Measurements from ENCODE around the gene DDX56. TPM values are rescaled to one million over a fixed set of nuclear protein-coding genes. Genes with fewer than 3 reads are reported as not detected.

Gene DDX56
- total RNA-seq, 1 experiment from 2014 or later = 147 TPM

DNA sequence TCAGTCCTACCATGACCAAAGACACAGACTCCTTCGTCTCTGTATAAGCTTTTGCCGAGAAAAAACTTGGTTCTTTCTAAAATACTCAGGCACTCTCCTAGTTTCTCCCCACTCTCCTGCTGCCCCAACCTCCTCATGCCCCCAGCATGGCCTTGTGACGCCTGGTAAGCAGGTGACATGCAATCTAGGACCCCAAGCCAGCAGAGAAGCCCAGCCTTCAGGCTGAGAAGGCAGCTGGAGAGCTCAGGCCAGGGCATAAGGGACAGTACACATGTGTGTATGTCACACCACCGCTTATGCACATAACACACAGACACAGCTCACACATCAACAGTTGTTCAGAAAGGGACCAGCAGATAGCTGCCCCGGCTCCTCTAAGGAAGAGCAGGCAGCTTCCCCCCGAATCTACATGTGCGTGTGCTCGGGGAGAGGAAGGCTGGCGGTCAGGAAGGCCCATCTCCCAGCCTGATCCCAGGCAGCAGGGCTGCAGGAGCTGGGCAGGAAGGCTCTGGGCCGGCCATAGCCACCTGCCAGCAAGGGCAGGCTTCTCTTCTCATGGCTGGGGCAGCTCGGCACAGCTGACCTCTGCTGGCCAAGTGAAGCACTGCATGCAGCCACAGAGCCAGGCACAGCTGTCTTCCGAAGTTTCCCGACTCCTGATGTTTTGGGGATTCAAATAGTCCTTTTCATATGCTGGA is 8.5 kb downstream of the DDX56 start:
- BruUV-seq (replicated peaks) = no TSS peak
- intact Hi-C loops (cut with micrococcal nuclease; ENCODE audit: unreplicated experiment) (loop anchor here (10.0 kb wide), 1 partner anchor 320 kb away; no protein-coding TSS in a partner anchor), in situ Hi-C loops (cut with HindIII; ENCODE audit: low pct_unique_long_range_greater_than_20kb, low sequenced_read_pairs) (no loop called here)
- ChIA-PET POLR2A (no interaction called here), CTCF (interaction anchor here (0.6 to 1.7 kb wide), 6 partner anchors 13 to 364 kb away, joined by 3 to 13 read pairs (median 4); partner anchors contain the start of gene YKT6)
- no peaks in the 10 kb centered on the region for H3K9me3 ChIP-seq (ENCODE audit: control insufficient read depth, insufficient read depth, low read depth, low read length)
- H3K4me3 ChIP-seq (ENCODE audit: low read depth in 2 of 2, low read length in 2 of 2) = no peak overlapping the region
- H3K36me3 ChIP-seq (ENCODE audit: control insufficient read depth, insufficient read depth, low read length) = peaks cover 12% of the 10 kb centered on the region; the same call in 1 of the 2 replicates
- TF ChIP-seq POLR2AphosphoS5 (IDR thresholded peaks at IDR 0.05; ENCODE audit: low read depth, low read length) (no peak), TCF7L2 (IDR thresholded peaks at IDR 0.05; ENCODE audit: low read depth, low read length) (no peak), CTCF (IDR thresholded peaks at IDR 0.05) (peak; percentile 99)
- peak; percentile 76 for ATAC-seq
- no peak overlapping the region for H3K27ac ChIP-seq (ENCODE audit: low read length)
- DNase-seq (ENCODE audit: low read depth, low spot score) = peak; percentile 48
- H3K27me3 ChIP-seq (ENCODE audit: control insufficient read depth, insufficient read depth, low read length) = no peaks in the 10 kb centered on the region
- H3K4me1 ChIP-seq (ENCODE audit: control insufficient read depth, insufficient read depth, low read length) = peaks cover 6% of the 10 kb centered on the region; the same call in 1 of the 2 replicates

GRCh38 chr7:44564606-44565005 is 9.1 kb downstream of the DDX56 start:
- peaks cover 6% of the 10 kb centered on the region; the same call in 1 of the 2 replicates for H3K4me1 ChIP-seq (ENCODE audit: control insufficient read depth, insufficient read depth, low read length)
- H3K27ac ChIP-seq (ENCODE audit: low read length) = no peak overlapping the region
- ChIA-PET CTCF (interaction anchor here (0.6 to 1.7 kb wide), 2 partner anchors 324 kb away, joined by 3 to 6 read pairs; no protein-coding TSS in a partner anchor), POLR2A (no interaction called here)
- DNase-seq (ENCODE audit: low read depth, low spot score) = no peak
- no TSS peak for BruUV-seq (replicated peaks)
- peaks cover 11% of the 10 kb centered on the region; the same call in 1 of the 2 replicates for H3K36me3 ChIP-seq (ENCODE audit: control insufficient read depth, insufficient read depth, low read length)
- no peaks in the 10 kb centered on the region for H3K9me3 ChIP-seq (ENCODE audit: control insufficient read depth, insufficient read depth, low read depth, low read length)
- no peak for TF ChIP-seq TCF7L2 (IDR thresholded peaks at IDR 0.05; ENCODE audit: low read depth, low read length)
- no peak for TF ChIP-seq SIN3A (IDR thresholded peaks at IDR 0.05; ENCODE audit: borderline replicate concordance, insufficient read depth, low read depth, low read length)
- TF ChIP-seq CTCF (IDR thresholded peaks at IDR 0.05) = no peak
- TF ChIP-seq REST (IDR thresholded peaks at IDR 0.05; ENCODE audit: insufficient read depth in 1 of 2, low read depth in 2 of 2, low read length in 1 of 2) = no peak
- peak; percentile 40; the same call in 1 of the 2 replicates for TF ChIP-seq POLR2AphosphoS5 (IDR thresholded peaks at IDR 0.05; ENCODE audit: low read depth, low read length)
- in situ Hi-C loops (cut with HindIII; ENCODE audit: low pct_unique_long_range_greater_than_20kb, low sequenced_read_pairs) = no loop called here
- H3K27me3 ChIP-seq (ENCODE audit: control insufficient read depth, insufficient read depth, low read length) = no peaks in the 10 kb centered on the region
- ATAC-seq = no peak
- H3K4me3 ChIP-seq (ENCODE audit: low read depth in 2 of 2, low read length in 2 of 2) = no peak overlapping the region
- intact Hi-C loops (cut with micrococcal nuclease; ENCODE audit: unreplicated experiment) = loop anchor here (5.0 to 10.0 kb wide), 2 partner anchors 72 to 320 kb away; partner anchors contain the start of gene NUDCD3
